B cell (primary cell): ENCODE measurements around the gene DCUN1D2. TPM values are rescaled to one million over a fixed set of nuclear protein-coding genes. Genes with fewer than 3 reads are reported as not detected.

Source experiments
- ATAC-seq: fragments of 200-7000 bp; cut with Tn5 transposase; one replicate; pipeline ENCODE4 v1.10.0; 2021; ENCODE audit warnings: low read depth, mild to moderate bottlenecking, moderate number of reproducible peaks, moderate library complexity
- CTCF ChIA-PET: fragments of 350-600 bp; sonication (Branson Sonifier 250); formaldehyde crosslinking; loops from one replicate; lab custom pipeline; 2021; ENCODE audit warnings: antibody characterized with exemption, inconsistent platforms; lab: Charles Lee
- POLR2A ChIA-PET: fragments of 350-600 bp; sonication (Branson Sonifier 250); formaldehyde crosslinking; loops from one replicate; lab custom pipeline; 2021; ENCODE audit warnings: antibody characterized with exemption; lab: Charles Lee
- DNase-seq: peaks from one replicate; pipeline ENCODE4 v3.0.0; 2013
- H2AFZ ChIP-seq: 2 replicates; pipeline ENCODE4 v1.6.1; 2012; ENCODE audit warnings: mild to moderate bottlenecking, low read depth, low read length; ENCODE audit not compliant: insufficient read depth, poor library complexity, severe bottlenecking
- H3K27ac ChIP-seq, 2 donors: 1 replicate in 1 of 2; 2 replicates in 1 of 2; pipeline ENCODE4 v1.5.1; 2012 to 2013; ENCODE audit warnings: low read length in 2 of 2, mild to moderate bottlenecking in 2 of 2, moderate library complexity in 1 of 2
- H3K27me3 ChIP-seq, 4 experiments: fragments of 200-600 bp in 1 of 4; sonication (generic) in 1 of 4; replicated peaks in 1 of 4; 1 replicate in 2 of 4; 2 replicates in 2 of 4; pipeline versions ENCODE4 v1.6.1 to v1.7.0; 2013 to 2016; ENCODE audit warnings: low read length in 3 of 4, mild to moderate bottlenecking in 2 of 4, mixed read lengths in 1 of 4, moderate library complexity in 1 of 4; ENCODE audit not compliant: insufficient read depth in 4 of 4, control insufficient read depth in 3 of 4; ENCODE audit errors: control extremely low read depth in 1 of 4
- H3K36me3 ChIP-seq, 2 experiments: replicated peaks in 1 of 2; 1 replicate in 1 of 2; 2 replicates in 1 of 2; pipeline versions ENCODE4 v1.6.1 to v1.7.1; 2013; ENCODE audit warnings: low read length in 1 of 2; ENCODE audit not compliant: insufficient read depth in 2 of 2, control insufficient read depth in 1 of 2; ENCODE audit errors: control extremely low read depth in 1 of 2, extremely low read depth in 1 of 2
- H3K4me1 ChIP-seq, 2 donors: fragments of 200-600 bp in 1 of 2; sonication (generic) in 1 of 2; 1 replicate in 1 of 2; 2 replicates in 1 of 2; pipeline versions ENCODE4 v1.5.1 to v1.6.1; 2013 to 2017; ENCODE audit warnings: low read length in 2 of 2; ENCODE audit not compliant: control insufficient read depth in 2 of 2, insufficient read depth in 2 of 2
- H3K4me2 ChIP-seq: replicated peaks from 2 replicates; pipeline ENCODE3; 2012; ENCODE audit warnings: mild to moderate bottlenecking, low read depth, low read length; ENCODE audit not compliant: poor library complexity, severe bottlenecking
- H3K4me3 ChIP-seq, 5 experiments: fragments of 200-600 bp in 1 of 5; sonication (generic) in 1 of 5; 1 replicate in 3 of 5; 2 replicates in 2 of 5; pipeline versions ENCODE4 v1.5.1 to v1.7.0; 2011 to 2016; ENCODE audit warnings: low read length in 4 of 5, mild to moderate bottlenecking in 4 of 5, low read depth in 2 of 5, control low read depth in 1 of 5, moderate library complexity in 1 of 5; ENCODE audit not compliant: insufficient read depth in 1 of 5; ENCODE audit errors: control extremely low read depth in 1 of 5, extremely low read depth in 1 of 5
- H3K79me2 ChIP-seq: fragments of 200-600 bp; sonication (generic); one replicate; pipeline ENCODE4 v1.6.0; 2016; ENCODE audit warnings: low read length; ENCODE audit not compliant: control insufficient read depth, insufficient read depth
- H3K9ac ChIP-seq: fragments of 200-600 bp; sonication (generic); 2 replicates; pipeline ENCODE4 v1.6.1; 2017; ENCODE audit warnings: mild to moderate bottlenecking, low read length, moderate library complexity
- H3K9me3 ChIP-seq, 3 donors: one replicate each; pipeline versions ENCODE4 v1.6.1 to v1.7.1; 2013; ENCODE audit warnings: low read length in 2 of 3; ENCODE audit not compliant: control insufficient read depth in 2 of 3, insufficient read depth in 1 of 3; ENCODE audit errors: control extremely low read depth in 1 of 3
- H4K20me1 ChIP-seq: 2 replicates; pipeline ENCODE4 v1.6.0; 2012; ENCODE audit warnings: mild to moderate bottlenecking, low read length; ENCODE audit not compliant: insufficient read depth, control insufficient read depth, poor library complexity, severe bottlenecking
- H3K27ac Mint-ChIP-seq: one replicate; pipeline ENCODE4 v1.8.0; 2021; ENCODE audit warnings: mixed read lengths
- H3K27me3 Mint-ChIP-seq: one replicate; pipeline ENCODE4 v1.8.0; 2021; ENCODE audit warnings: mixed read lengths
- H3K4me1 Mint-ChIP-seq: one replicate; pipeline ENCODE4 v1.8.0; 2021; ENCODE audit warnings: mixed read lengths
- H3K4me3 Mint-ChIP-seq: one replicate; pipeline ENCODE4 v1.8.0; 2021; ENCODE audit warnings: mixed read lengths
- H3K9me3 Mint-ChIP-seq: one replicate; pipeline ENCODE4 v1.8.0; 2022; ENCODE audit warnings: mixed read lengths; ENCODE audit not compliant: insufficient read depth
- EZH2 ChIP-seq: IDR thresholded peaks from 2 replicates; pipeline ENCODE4 v1.6.1; 2012; ENCODE audit warnings: borderline replicate concordance, low read depth, mild to moderate bottlenecking, moderate library complexity, low read length; ENCODE audit not compliant: insufficient read depth, poor library complexity, severe bottlenecking
- WGBS: methylation state at CpG from one replicate; pipeline ENCODE4 v1.1.5; 2013; ENCODE audit warnings: missing lambda C conversion rate; ENCODE audit not compliant: insufficient coverage; 5-methylcytosine and 5-hydroxymethylcytosine counted together
- intact Hi-C: fragments of 100-400 bp; cut with micrococcal nuclease; formaldehyde crosslinking; loops from one replicate; pipeline ENCODE4 v1.10.0; 2022
- polyA plus RNA-seq: library from polyadenylated mRNA; depleted of rRNA; stranded (reverse); fragments of >200 nt; gene quantifications from 2 replicates; pipeline ENCODE4 v1.2.3, GENCODE V29; 2012
- total RNA-seq, 2 donors: library from RNA; stranded (reverse); fragments of 120-200 nt in 1 of 2; gene quantifications; 1 replicate in 1 of 2; 2 replicates in 1 of 2; pipeline versions ENCODE4 v1.2.3 to v1.2.4, GENCODE V29; 2013 to 2022
- TF ChIP-seq, protein P1 (sequence below): fragments of 200-600 bp; IDR thresholded peaks from one replicate; pipeline ENCODE4 v1.8.0; 2022; ENCODE audit warnings: antibody characterized with exemption, mild to moderate bottlenecking

The DCUN1D2 gene
- total and polyA plus RNA-seq, 2 donors (not counting 1 experiment from before 2014, with no cell fraction given), result 15.3 to 41.3 TPM

DNA sequence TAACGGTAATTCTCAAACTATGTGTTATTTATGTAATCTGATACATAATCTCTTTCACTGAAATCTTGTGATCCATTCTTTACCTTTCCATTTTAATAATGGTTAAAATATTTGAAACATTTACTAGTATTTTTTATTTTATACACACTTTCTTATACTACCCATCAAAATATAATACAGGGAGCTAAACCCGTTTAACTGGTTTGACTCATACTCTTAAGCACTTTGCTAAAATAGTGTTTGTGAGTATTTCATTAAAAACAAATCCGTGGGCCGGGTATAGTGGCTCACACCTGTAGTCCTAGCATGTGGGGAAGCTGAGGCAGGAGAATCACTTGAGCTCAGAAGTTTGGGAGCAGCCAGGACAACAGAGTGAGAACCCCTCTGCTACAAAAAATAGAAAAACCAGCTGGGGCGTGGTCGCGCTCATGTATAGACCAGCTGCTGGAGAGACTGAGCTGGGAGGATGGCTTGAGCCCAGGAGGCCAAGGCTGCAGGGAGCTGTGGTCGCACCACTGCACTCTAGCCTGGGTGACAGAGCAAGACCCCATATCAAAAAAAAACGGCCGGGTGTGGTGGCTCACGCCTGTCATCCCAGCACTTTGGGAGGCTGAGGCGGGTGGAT lies 43.8 kb upstream of the DCUN1D2 start:
- 100% methylated on average over 4 of the region's 12 CpGs for WGBS
- no peaks in the 10 kb centered on the region for H3K27me3 Mint-ChIP-seq
- intact Hi-C loops, result no loop called here
- ChIA-PET POLR2A (no interaction called here), CTCF (no interaction called here)
- Histone ChIP-seq H2AFZ (no peak overlapping the region), H3K27me3 (no peaks in the 10 kb centered on the region), H3K4me3 (no peak overlapping the region), H3K4me2 (no peak overlapping the region), H3K9me3 (peaks cover 0 to 3% (median 0%) of the 10 kb centered on the region in 3 donors), H4K20me1 (no peaks in the 10 kb centered on the region), H3K4me1 (no peaks in the 10 kb centered on the region), H3K27ac (no peak overlapping the region), H3K79me2 (no peaks in the 10 kb centered on the region), H3K9ac (no peak overlapping the region), H3K36me3 (peaks cover 3 to 19% of the 10 kb centered on the region in 2 experiments)
- no peak for TF ChIP-seq EZH2
- TF ChIP-seq, protein P1, sequence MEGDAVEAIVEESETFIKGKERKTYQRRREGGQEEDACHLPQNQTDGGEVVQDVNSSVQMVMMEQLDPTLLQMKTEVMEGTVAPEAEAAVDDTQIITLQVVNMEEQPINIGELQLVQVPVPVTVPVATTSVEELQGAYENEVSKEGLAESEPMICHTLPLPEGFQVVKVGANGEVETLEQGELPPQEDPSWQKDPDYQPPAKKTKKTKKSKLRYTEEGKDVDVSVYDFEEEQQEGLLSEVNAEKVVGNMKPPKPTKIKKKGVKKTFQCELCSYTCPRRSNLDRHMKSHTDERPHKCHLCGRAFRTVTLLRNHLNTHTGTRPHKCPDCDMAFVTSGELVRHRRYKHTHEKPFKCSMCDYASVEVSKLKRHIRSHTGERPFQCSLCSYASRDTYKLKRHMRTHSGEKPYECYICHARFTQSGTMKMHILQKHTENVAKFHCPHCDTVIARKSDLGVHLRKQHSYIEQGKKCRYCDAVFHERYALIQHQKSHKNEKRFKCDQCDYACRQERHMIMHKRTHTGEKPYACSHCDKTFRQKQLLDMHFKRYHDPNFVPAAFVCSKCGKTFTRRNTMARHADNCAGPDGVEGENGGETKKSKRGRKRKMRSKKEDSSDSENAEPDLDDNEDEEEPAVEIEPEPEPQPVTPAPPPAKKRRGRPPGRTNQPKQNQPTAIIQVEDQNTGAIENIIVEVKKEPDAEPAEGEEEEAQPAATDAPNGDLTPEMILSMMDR, result no peak
- no peak overlapping the region for H3K27ac Mint-ChIP-seq
- peaks cover 2% of the 10 kb centered on the region for H3K4me1 Mint-ChIP-seq
- no peak overlapping the region for H3K4me3 Mint-ChIP-seq
- ATAC-seq (no peak), DNase-seq (no peak)
- H3K9me3 Mint-ChIP-seq, result no peaks in the 10 kb centered on the region

DNA sequence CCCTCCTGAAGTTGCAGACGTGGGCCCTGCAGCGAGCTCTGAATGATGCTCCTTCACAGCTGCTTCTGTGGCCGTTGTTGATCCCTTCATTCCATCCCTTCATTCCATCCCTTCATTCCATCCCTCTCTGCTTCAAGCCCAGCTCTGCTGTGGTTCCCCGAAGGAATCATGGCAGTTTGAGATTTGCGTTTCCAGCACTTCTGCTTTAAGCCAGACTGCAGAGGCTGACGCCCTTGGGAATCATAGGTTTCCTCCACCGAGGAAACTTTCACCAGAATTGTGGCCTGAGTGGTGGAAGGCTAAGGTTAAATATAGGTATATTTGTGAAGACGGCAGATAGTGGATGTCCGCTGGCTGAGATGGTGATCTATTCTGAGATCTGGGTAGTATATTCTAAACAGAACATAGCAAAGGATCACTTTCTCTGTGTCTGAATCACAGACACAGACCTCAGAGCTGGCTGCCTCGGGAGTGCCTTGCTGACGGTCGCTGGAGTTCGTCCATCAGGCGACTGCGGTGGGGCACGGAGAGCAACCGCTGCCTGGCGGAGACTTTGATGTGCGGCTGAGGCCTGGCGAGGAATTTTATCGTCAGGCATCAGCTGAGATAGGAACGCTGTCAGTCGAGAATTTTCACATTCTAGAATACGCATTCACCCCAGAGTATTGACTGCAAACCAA lies 42.8 kb upstream of the DCUN1D2 start:
- H3K79me2 ChIP-seq, result no peaks in the 10 kb centered on the region
- no peak overlapping the region for H3K4me3 ChIP-seq
- Mint-ChIP-seq H3K27me3 (no peaks in the 10 kb centered on the region), H3K27ac (no peak overlapping the region), H3K4me3 (no peak overlapping the region), H3K4me1 (peaks cover 4% of the 10 kb centered on the region), H3K9me3 (no peaks in the 10 kb centered on the region)
- no peak overlapping the region for H3K9ac ChIP-seq
- intact Hi-C loops, result no loop called here
- H3K36me3 ChIP-seq, result peaks cover 0 to 13% of the 10 kb centered on the region in 2 experiments
- H2AFZ ChIP-seq, result no peak overlapping the region
- no peak overlapping the region for H3K4me2 ChIP-seq
- 93% methylated on average over 15 of the region's 24 CpGs for WGBS
- no peak for DNase-seq
- CTCF ChIA-PET, result no interaction called here
- TF ChIP-seq, protein P1, result no peak
- no peak for TF ChIP-seq EZH2
- no peaks in the 10 kb centered on the region for H3K27me3 ChIP-seq
- H3K9me3 ChIP-seq, result peaks cover 0 to 3% (median 0%) of the 10 kb centered on the region in 3 donors
- no peaks in the 10 kb centered on the region for H4K20me1 ChIP-seq
- peaks cover 1 to 2% of the 10 kb centered on the region in 2 donors for H3K4me1 ChIP-seq
- ATAC-seq, result no peak
- no peak overlapping the region for H3K27ac ChIP-seq
- POLR2A ChIA-PET, result no interaction called here
